Osteocyte (in vitro differentiated cells): ENCODE results near the gene DPEP3. TPM values are rescaled to one million over a fixed set of nuclear protein-coding genes. Genes with fewer than 3 reads are reported as not detected.

ENCODE experiments used
- DNase-seq: peaks from one replicate; pipeline ENCODE4 v3.0.0; 2021; ENCODE audit warnings: mixed read lengths; ENCODE audit not compliant: unreplicated experiment; ENCODE audit errors: extremely low spot score
- H3K27ac Mint-ChIP-seq: one replicate; pipeline ENCODE4 v1.8.0; 2021; ENCODE audit warnings: mild to moderate bottlenecking, mixed read lengths; ENCODE audit not compliant: unreplicated experiment
- H3K27me3 Mint-ChIP-seq: one replicate; pipeline ENCODE4 v1.8.0; 2021; ENCODE audit warnings: mixed read lengths; ENCODE audit not compliant: unreplicated experiment
- H3K36me3 Mint-ChIP-seq: one replicate; pipeline ENCODE4 v1.8.0; 2021; ENCODE audit warnings: mixed read lengths; ENCODE audit not compliant: unreplicated experiment
- H3K4me1 Mint-ChIP-seq: one replicate; pipeline ENCODE4 v1.8.0; 2021; ENCODE audit warnings: mixed read lengths; ENCODE audit not compliant: unreplicated experiment
- H3K4me3 Mint-ChIP-seq: one replicate; pipeline ENCODE4 v1.8.0; 2021; ENCODE audit warnings: mild to moderate bottlenecking, moderate library complexity, mixed read lengths; ENCODE audit not compliant: unreplicated experiment
- H3K9me3 Mint-ChIP-seq: one replicate; pipeline ENCODE4 v1.8.0; 2021; ENCODE audit warnings: mixed read lengths; ENCODE audit not compliant: unreplicated experiment
- CTCF ChIP-seq: fragments of 200-600 bp; sonication (generic); IDR thresholded peaks from 2 replicates; pipeline ENCODE4 v1.5.0; 2021; ENCODE audit warnings: antibody characterized with exemption, mild to moderate bottlenecking, moderate library complexity
- total RNA-seq: library from RNA; stranded (reverse); gene quantifications from 2 replicates; pipeline ENCODE4 v1.2.1, GENCODE V29; 2021

Gene DPEP3
- total RNA-seq, 1 donor from 2014 or later: not detected

- Mint-ChIP-seq H3K27ac (peak overlapping the region; percentile 18), H3K4me3 (peak overlapping the region; percentile 32), H3K27me3 (no peaks in the 10 kb centered on the region), H3K4me1 (peaks cover 18% of the 10 kb centered on the region), H3K36me3 (peaks cover 2% of the 10 kb centered on the region), H3K9me3 (no peaks in the 10 kb centered on the region)
- no peak for DNase-seq
- no peak for TF ChIP-seq CTCF
Observed at GRCh38 chr16:67933805-67934204, 46.5 kb downstream of the DPEP3 start.

- Mint-ChIP-seq H3K9me3 (no peaks in the 10 kb centered on the region), H3K27ac (no peak overlapping the region), H3K36me3 (peaks cover 4% of the 10 kb centered on the region), H3K4me1 (peaks cover 18% of the 10 kb centered on the region), H3K27me3 (no peaks in the 10 kb centered on the region), H3K4me3 (no peak overlapping the region)
- DNase-seq: no peak
- TF ChIP-seq CTCF: no peak
Observed at GRCh38 chr16:67932462-67932840, 47.8 kb downstream of the DPEP3 start.

- Mint-ChIP-seq H3K4me1 (peaks cover 12% of the 10 kb centered on the region), H3K27ac (no peak within 1 kb of the TSS), H3K4me3 (no peak within 1 kb of the TSS), H3K27me3 (no peaks in the 10 kb centered on the region), H3K9me3 (no peaks in the 10 kb centered on the region), H3K36me3 (peaks cover 4% of the 10 kb centered on the region)
- DNase-seq: no peak
- TF ChIP-seq CTCF: peak; percentile 11
Observed at GRCh38 chr16:67931712-67932461, 48.4 kb downstream of the DPEP3 start, which contains the start of gene CTRL. Gene CTRL (minus strand): TSS chr16:67931862. CDS start chr16:67931852, 10 bp downstream.

GRCh38 chr16:67930678-67931211 lies 49.6 kb downstream of the DPEP3 start:
- Mint-ChIP-seq H3K27ac (no peak overlapping the region), H3K9me3 (no peaks in the 10 kb centered on the region), H3K4me3 (no peak overlapping the region), H3K36me3 (peaks cover 4% of the 10 kb centered on the region), H3K27me3 (no peaks in the 10 kb centered on the region), H3K4me1 (peaks cover 19% of the 10 kb centered on the region)
- no peak for DNase-seq
- TF ChIP-seq CTCF: no peak

- Mint-ChIP-seq H3K27me3 (no peaks in the 10 kb centered on the region), H3K4me3 (no peak overlapping the region), H3K27ac (no peak overlapping the region), H3K9me3 (no peaks in the 10 kb centered on the region), H3K36me3 (peaks cover 4% of the 10 kb centered on the region), H3K4me1 (peaks cover 18% of the 10 kb centered on the region)
- TF ChIP-seq CTCF: no peak
- DNase-seq: no peak
Observed at GRCh38 chr16:67930191-67930590, 50.1 kb downstream of the DPEP3 start.
